Ascending aorta (tissue), 2 donors: Measurements from ENCODE around the gene TEAD4. TPM values are rescaled to one million over a fixed set of nuclear protein-coding genes. Genes with fewer than 3 reads are reported as not detected.

Experiments used
- DNase-seq, 2 donors: peaks; one replicate each; pipeline ENCODE4 v3.0.0-alpha.2; 2019; ENCODE audit warnings: low spot score in 2 of 2
- H3K27ac ChIP-seq, 2 donors: fragments of 200-600 bp; sonication (generic); one replicate each; pipeline ENCODE4 v1.5.1; 2016 to 2017; ENCODE audit warnings: mild to moderate bottlenecking in 1 of 2
- H3K27me3 ChIP-seq: fragments of 200-600 bp; sonication (generic); one replicate; pipeline ENCODE4 v1.5.1; 2017
- H3K36me3 ChIP-seq, 2 donors: fragments of 200-600 bp; sonication (generic); one replicate each; pipeline ENCODE4 v1.5.1; 2016
- H3K4me1 ChIP-seq, 2 donors: fragments of 200-600 bp; sonication (generic); one replicate each; pipeline ENCODE4 v1.5.1; 2016 to 2017; ENCODE audit warnings: mild to moderate bottlenecking in 1 of 2
- H3K4me3 ChIP-seq, 2 donors: fragments of 200-600 bp; sonication (generic); one replicate each; pipeline ENCODE4 v1.5.1; 2016 to 2017; ENCODE audit warnings: mild to moderate bottlenecking in 1 of 2
- H3K9me3 ChIP-seq, 2 donors: fragments of 200-600 bp; sonication (generic); one replicate each; pipeline ENCODE4 v1.5.1; 2016
- CTCF ChIP-seq, 3 experiments: fragments of 200-600 bp in 2 of 3; fragments of 450-650 bp in 1 of 3; sonication (generic) in 2 of 3; IDR thresholded peaks; one replicate each; pipeline ENCODE4 v1.5.1; 2016 to 2019; ENCODE audit warnings: antibody characterized with exemption in 3 of 3, mild to moderate bottlenecking in 1 of 3, moderate library complexity in 1 of 3
- intact Hi-C: fragments of 100-400 bp; cut with DNase I; formaldehyde crosslinking; loops from one replicate; pipeline ENCODE4 v1.15.1; 2023
- total RNA-seq: library from RNA; depleted of rRNA; stranded (reverse); fragments of >200 nt; gene quantifications from one replicate; pipeline ENCODE4 v1.1.0, GENCODE V29; 2016

Gene TEAD4
- total RNA-seq, 1 donor from 2014 or later: 76.1 TPM

DNA sequence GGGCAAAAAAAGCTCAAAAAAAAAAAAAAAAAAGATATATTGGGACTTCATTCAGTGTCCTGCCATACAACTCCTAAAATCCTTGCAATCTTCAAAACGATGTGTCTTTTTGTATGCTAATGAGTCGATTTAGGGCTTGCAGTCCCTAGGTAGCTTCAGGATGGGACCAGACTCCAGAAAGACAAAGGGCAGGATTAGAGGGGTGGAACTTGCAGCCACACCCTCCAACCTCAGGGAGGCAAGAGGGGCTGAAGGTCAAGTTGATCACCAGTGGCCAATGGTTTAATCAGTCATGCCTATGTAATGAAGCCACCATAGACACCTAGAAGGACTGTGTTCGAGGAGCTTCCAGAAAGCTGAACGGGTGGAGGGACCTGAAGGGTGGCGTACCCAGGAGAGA lies 29.3 kb downstream of the TEAD4 start:
- no peak for DNase-seq
- H3K4me3 ChIP-seq: no peak overlapping the region
- H3K27me3 ChIP-seq: no peaks in the 10 kb centered on the region
- no peak for TF ChIP-seq CTCF (IDR thresholded peaks at IDR 0.05)
- intact Hi-C loops: no loop called here
- H3K36me3 ChIP-seq: no peaks in the 10 kb centered on the region
- peaks cover 0 to 9% of the 10 kb centered on the region in 2 donors for H3K9me3 ChIP-seq
- no peak overlapping the region for H3K27ac ChIP-seq
- H3K4me1 ChIP-seq: no peaks in the 10 kb centered on the region

GRCh38 chr12:2992724-2993123 lies 33.5 kb downstream of the TEAD4 start:
- H3K27ac ChIP-seq: no peak overlapping the region
- no peaks in the 10 kb centered on the region for H3K27me3 ChIP-seq
- no peak for DNase-seq
- H3K9me3 ChIP-seq: peaks cover 0 to 9% of the 10 kb centered on the region in 2 donors
- no peak overlapping the region for H3K4me3 ChIP-seq
- TF ChIP-seq CTCF (IDR thresholded peaks at IDR 0.05): no peak
- intact Hi-C loops: no loop called here
- H3K4me1 ChIP-seq: no peaks in the 10 kb centered on the region
- peaks cover 0 to 4% of the 10 kb centered on the region in 2 donors for H3K36me3 ChIP-seq

DNA sequence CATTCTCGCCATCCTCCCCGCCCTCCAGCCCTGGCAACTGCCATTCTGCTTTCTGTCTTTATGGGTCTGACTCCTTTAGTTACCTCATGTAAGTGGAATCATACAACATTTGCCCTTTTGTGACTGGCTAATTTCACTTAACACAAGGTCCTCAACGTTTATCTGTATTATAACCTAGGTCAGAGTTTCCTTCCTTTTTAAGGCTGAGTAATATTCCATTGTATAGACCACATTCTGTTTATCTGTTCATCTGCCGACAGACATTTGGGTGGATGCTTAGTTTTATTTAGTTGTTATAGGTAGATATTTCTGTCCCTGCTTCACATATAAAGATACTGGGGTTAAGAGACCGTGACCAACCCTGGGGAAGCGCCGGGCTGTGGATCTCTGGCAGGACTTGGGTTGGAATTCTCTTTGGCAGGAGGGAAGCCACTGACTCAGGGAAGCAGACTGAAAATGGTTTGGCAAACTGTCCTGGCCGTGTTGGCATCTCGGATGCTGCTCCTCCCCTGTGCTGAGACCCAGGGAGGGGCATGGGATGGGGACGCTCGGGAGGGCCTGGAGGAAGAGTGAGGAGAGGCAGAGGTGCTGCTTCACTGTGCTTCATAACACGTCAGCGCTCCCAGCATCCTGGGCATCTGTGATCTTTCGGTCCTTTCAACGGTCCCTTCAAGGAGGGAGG lies 38.9 kb downstream of the TEAD4 start:
- Histone ChIP-seq H3K36me3 (peaks cover 0 to 4% of the 10 kb centered on the region in 2 donors), H3K4me1 (peaks cover 3 to 8% of the 10 kb centered on the region in 2 donors), H3K9me3 (no peaks in the 10 kb centered on the region), H3K27me3 (no peaks in the 10 kb centered on the region), H3K27ac (peak overlapping the region; percentile 30 to 86), H3K4me3 (no peak overlapping the region)
- no peak for DNase-seq
- intact Hi-C loops: no loop called here
- no peak for TF ChIP-seq CTCF (IDR thresholded peaks at IDR 0.05)

DNA sequence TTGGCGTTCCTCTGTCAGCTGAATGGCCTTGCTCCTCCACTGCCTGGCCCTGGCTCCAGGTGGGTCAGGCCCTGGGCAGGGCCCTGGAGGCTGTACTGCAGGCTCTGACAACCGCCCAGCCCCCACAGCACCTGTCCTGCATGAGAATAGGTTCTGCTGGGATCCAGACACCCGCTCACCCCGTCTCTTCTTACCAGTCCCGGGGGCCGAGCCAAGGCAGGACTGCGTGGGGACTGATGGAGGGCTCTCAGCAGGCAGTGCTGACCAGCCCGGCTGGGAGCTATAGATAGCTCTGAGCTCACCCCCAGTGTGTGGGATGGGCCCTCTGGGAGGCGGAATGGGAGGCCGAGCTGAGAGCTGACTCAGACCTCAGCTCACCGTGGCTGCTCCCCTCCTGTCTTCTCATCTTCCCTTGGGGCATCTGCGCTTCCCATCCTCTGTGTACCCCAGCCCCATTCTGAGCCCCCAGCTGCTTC lies 39.6 kb downstream of the TEAD4 start:
- peaks cover 0 to 4% of the 10 kb centered on the region in 2 donors for H3K36me3 ChIP-seq
- H3K27ac ChIP-seq: peak overlapping the region; percentile 30 to 86
- intact Hi-C loops: no loop called here
- H3K9me3 ChIP-seq: no peaks in the 10 kb centered on the region
- peak; percentile 51 to 72 for DNase-seq
- H3K4me3 ChIP-seq: no peak overlapping the region
- H3K27me3 ChIP-seq: no peaks in the 10 kb centered on the region
- no peak for TF ChIP-seq CTCF (IDR thresholded peaks at IDR 0.05)
- peaks cover 3 to 8% of the 10 kb centered on the region in 2 donors for H3K4me1 ChIP-seq

- peaks cover 0 to 4% of the 10 kb centered on the region in 2 donors for H3K36me3 ChIP-seq
- intact Hi-C loops: no loop called here
- H3K4me1 ChIP-seq: peaks cover 3 to 8% of the 10 kb centered on the region in 2 donors
- no peak overlapping the region for H3K4me3 ChIP-seq
- TF ChIP-seq CTCF (IDR thresholded peaks at IDR 0.05): no peak
- H3K27me3 ChIP-seq: no peaks in the 10 kb centered on the region
- DNase-seq: no peak
- H3K27ac ChIP-seq: peak overlapping the region; percentile 30 to 76
- H3K9me3 ChIP-seq: no peaks in the 10 kb centered on the region
Measured at GRCh38 chr12:2999265-2999841, 40.2 kb downstream of the TEAD4 start.
